SK-N-MC (cell line): ENCODE data around the gene TMEM44.

Experiments
- FOXP2 ChIP-seq: optimal IDR thresholded peaks from 2 replicates; pipeline ENCODE3; 2011; ENCODE audit warnings: mild to moderate bottlenecking, moderate library complexity; ENCODE audit not compliant: insufficient read depth; ENCODE audit errors: extremely low read length, control extremely low read depth
- POLR2AphosphoS5 ChIP-seq: IDR thresholded peaks from 2 replicates; pipeline ENCODE4 v1.6.1; 2012; ENCODE audit warnings: mild to moderate bottlenecking, low read depth, low read length, borderline replicate concordance

DNA sequence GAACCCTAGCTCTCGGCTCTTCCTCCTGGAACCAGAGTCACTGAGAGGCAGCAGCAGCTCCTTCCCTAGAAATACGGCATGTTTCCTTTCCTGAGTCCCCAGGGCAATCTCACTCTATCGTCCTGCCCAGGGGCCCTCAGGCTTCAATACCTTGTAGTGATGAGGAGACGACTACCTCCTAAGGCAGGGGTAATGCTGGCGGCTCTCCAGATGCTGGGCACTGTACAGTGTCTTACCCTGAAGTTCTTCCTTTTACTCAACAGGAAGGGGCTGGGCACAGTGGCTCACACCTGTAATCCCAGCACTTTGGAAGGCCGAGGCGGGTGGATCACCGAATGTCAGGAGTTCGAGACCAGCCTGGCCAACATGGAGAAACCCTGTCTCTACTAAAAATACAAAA is 13.5 kb downstream of the TMEM44 start:
- TF ChIP-seq FOXP2 (no peak), POLR2AphosphoS5 (no peak)
